GM12865 (cell line): ENCODE data around the gene GNG12.

Experiments
- DNase-seq: peaks from one replicate; pipeline ENCODE4 v3.0.0; 2010; ENCODE audit warnings: low read depth
- H3K4me3 ChIP-seq: 2 replicates; pipeline ENCODE4 v1.5.1; 2011; ENCODE audit warnings: mild to moderate bottlenecking, low read depth, low read length, control low read depth
- TF ChIP-seq, protein P1 (sequence below): IDR thresholded peaks from 2 replicates; pipeline ENCODE4 v1.5.1; 2011; ENCODE audit warnings: low read length, control low read depth, low read depth, inconsistent platforms; ENCODE audit not compliant: insufficient read depth; ENCODE audit errors: missing control alignments

Gene GNG12

DNA sequence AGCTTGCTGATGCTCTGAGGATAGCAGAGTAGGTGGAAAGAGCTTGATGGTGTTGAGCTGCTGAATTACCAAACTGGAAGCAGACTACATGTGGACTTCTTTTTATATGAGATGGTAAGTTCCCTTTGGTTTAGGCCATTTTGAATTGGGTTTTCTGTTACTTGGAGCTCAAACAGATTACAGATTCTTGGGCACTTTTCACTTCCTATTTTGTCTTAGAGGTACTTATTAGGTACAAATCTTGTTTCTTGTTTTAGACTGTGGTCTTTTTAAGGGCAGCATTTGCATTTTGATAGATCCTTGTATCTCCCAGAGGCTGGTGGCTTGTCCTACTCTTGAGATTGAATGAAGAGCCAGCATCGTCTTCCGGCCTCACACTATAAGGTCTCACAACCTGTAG, 78.1 kb downstream of the GNG12 start:
- DNase-seq, result peak; percentile 43
- no peak overlapping the region for H3K4me3 ChIP-seq
- TF ChIP-seq, protein P1, sequence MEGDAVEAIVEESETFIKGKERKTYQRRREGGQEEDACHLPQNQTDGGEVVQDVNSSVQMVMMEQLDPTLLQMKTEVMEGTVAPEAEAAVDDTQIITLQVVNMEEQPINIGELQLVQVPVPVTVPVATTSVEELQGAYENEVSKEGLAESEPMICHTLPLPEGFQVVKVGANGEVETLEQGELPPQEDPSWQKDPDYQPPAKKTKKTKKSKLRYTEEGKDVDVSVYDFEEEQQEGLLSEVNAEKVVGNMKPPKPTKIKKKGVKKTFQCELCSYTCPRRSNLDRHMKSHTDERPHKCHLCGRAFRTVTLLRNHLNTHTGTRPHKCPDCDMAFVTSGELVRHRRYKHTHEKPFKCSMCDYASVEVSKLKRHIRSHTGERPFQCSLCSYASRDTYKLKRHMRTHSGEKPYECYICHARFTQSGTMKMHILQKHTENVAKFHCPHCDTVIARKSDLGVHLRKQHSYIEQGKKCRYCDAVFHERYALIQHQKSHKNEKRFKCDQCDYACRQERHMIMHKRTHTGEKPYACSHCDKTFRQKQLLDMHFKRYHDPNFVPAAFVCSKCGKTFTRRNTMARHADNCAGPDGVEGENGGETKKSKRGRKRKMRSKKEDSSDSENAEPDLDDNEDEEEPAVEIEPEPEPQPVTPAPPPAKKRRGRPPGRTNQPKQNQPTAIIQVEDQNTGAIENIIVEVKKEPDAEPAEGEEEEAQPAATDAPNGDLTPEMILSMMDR, result no peak

DNA sequence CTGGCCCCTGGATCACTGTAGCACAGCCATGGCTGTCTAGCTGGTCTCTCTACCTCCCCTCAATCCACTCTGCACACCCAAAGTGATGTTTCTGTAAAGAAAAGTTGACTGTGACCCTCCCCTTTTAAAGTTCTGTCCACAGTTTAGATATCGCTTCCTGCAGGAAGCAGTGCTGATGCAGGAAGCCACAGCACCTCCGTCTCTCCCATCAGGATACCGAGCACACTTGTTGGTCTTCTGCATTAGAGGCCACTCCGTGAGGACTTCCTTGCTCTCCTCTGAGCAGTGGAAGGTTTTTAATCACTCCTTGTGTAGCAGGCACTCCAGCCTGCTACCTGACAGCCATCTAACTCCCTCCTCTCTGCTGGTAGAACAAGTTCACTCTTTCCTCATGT, 78.7 kb downstream of the GNG12 start:
- H3K4me3 ChIP-seq, result no peak overlapping the region
- DNase-seq, result no peak
- TF ChIP-seq, protein P1, result no peak

DNA sequence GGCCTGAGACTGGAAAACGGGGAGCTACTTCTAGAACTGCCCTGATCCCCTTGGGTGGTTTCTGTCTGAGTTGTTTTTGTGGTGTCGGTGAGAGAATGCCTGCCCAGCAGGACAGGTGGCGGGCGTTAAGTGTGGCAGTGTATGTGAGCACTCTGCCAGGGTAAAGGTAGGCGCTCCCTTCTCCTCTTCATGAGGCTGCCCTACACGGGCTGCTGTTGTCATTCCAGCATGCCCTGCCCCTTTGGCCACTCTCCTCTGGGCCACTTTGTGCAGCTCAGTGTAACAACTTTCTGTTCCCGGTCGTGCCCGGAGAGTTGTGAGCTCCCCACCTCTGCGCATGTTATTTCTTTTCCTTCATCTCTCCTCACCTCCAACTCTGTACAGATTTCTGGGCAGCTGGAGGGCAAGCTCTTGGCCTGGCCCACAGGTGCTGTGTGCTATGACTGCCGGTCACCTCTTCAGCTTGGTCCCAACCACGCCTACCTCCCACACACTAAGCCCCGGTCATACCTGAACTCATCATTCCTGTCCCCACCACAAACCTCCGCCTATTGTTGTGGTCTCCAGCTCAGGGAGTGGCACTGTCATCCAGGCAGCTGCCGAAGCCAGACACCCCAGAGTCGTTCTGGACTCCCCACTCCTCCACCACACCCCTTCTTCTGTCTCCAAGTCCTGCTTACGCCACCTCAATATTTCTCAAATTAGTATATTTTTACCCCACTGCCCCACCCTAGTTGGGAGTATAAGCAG, 79.3 kb downstream of the GNG12 start:
- no peak overlapping the region for H3K4me3 ChIP-seq
- DNase-seq, result peak; percentile 29
- TF ChIP-seq, protein P1, result no peak

DNA sequence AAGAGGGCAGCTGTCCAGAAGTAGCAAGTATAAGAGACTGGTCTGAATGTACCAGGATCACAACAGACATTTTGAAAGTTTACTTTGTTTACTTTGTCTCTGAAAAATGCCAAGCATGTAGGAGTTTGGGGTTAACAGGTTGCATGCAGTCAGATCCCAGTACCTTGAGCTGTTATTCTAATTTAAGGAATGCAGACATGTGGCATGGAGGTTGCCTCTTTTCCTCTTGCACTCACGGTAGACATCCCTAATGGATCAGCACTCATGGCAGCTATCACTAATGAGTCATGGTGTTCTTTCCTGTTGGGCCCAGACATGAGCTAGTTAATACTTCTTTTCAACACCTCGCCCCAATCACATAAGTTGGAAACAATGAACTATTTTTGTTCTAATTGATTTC, 81.0 kb downstream of the GNG12 start:
- no peak overlapping the region for H3K4me3 ChIP-seq
- TF ChIP-seq, protein P1, result no peak
- DNase-seq, result no peak

DNA sequence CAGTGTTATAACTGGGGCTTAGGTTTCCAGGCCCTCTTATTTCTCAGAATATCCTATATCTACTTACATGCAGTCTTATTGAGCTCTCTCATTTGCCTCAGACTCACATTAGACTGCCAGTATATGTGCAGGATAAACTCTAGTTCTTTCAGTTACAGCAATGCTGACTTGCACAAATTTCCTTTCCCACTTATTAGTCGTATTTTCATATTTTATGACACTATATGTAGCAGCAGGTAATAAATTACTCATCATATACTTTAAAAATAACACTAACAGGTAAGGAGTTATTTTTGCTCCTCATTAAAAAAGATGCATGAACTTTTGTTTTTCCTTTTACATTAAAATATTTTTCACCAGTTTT, 82.6 kb downstream of the GNG12 start:
- no peak overlapping the region for H3K4me3 ChIP-seq
- no peak for DNase-seq
- TF ChIP-seq, protein P1, result no peak

DNA sequence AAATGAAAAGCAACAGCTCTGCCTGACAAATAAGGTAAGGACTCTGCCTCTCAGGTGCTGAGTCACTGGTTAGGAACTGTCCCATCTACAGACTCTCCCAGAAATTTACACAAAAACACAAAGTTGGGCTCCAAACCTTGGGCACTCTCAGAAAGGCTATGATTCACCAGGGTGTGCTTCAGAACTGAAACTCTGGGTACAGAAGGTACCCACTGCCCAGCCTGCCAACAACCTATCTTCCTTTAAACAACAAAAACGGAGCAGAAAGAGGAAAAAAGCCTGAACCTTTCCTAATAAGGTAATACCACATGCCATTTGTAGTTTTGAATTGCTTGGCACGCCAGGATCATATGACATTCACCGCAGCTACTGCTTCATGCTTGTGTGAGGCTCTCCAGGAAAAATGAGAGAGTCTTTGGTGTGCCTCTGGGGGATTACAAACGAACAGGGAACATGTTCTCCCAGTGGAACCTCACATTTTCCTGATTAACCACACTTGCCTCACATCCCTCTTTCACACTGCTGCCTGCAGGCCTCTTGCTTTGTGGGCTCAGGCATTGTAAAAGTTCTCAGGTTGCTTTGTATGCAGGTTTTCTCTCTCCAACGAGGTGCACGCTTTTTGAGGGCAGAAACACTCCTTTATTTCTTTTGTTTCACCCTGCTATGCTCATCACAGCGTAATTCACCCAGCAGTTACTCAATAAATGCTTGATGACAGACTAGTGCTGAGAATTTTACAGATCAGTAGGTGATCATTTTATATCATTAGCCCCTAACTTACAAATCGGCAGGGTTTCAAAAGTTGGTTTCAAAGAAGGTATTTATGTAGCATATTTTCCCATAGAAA, 83.2 kb downstream of the GNG12 start:
- no peak overlapping the region for H3K4me3 ChIP-seq
- no peak for DNase-seq
- TF ChIP-seq, protein P1, result no peak
